Retinal pigment epithelial cell (primary cell): ENCODE data around the gene SETD7.
A peak's percentile ranks its signal among the peaks of the same experiment; 100 is the strongest.

Experiments used
- DNase-seq: peaks from one replicate; pipeline ENCODE4 v3.0.0-alpha.2; 2010; ENCODE audit warnings: low read depth
- H3K4me3 ChIP-seq: 2 replicates; pipeline ENCODE4 v1.5.1; 2011; ENCODE audit warnings: mild to moderate bottlenecking, low read length, control low read depth, moderate library complexity
- CTCF ChIP-seq: conservative IDR thresholded peaks from 2 replicates; pipeline ENCODE4 v1.5.1; 2011; ENCODE audit warnings: low read depth, low read length, control low read depth, inconsistent platforms

SETD7 gene

GRCh38 chr4:139509727-139510410, 46.1 kb downstream of the SETD7 start:
- DNase-seq, result no peak
- no peak overlapping the region for H3K4me3 ChIP-seq
- peak; percentile 51 for TF ChIP-seq CTCF

DNA sequence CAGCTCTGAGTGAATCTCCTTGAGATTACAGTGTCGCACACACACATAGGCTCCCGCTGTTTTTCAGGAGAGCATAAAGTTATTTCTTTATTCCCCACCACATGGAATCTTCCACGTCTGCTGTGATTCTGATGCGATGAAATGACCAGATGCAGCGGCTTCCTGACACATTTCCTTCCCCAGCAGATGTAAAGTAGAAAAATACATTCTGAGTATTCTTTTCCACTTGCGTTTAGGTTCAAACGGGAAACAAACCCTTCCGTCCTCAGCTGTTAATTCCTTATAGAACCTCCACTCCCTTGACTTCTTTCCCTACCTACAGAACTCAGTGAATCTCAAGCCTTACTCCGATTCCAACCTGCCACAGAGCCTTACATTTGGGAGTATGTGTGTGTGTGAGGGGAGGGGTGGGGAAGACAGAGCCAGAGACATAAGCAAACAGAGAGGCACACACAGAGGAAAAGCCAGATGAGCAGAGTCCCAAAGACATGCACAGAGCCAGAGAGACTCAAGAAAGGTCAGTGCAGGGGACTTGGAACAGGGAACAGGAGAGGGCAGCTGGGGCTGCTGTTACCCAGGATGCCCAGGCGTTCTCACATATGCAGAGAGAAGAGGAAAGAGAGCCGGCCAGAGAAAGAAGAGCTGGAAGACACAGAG, 47.3 kb downstream of the SETD7 start:
- no peak for DNase-seq
- H3K4me3 ChIP-seq, result no peak overlapping the region
- TF ChIP-seq CTCF, result no peak

GRCh38 chr4:139506774-139507173, 49.2 kb downstream of the SETD7 start:
- no peak for TF ChIP-seq CTCF
- H3K4me3 ChIP-seq, result no peak overlapping the region
- no peak for DNase-seq

DNA sequence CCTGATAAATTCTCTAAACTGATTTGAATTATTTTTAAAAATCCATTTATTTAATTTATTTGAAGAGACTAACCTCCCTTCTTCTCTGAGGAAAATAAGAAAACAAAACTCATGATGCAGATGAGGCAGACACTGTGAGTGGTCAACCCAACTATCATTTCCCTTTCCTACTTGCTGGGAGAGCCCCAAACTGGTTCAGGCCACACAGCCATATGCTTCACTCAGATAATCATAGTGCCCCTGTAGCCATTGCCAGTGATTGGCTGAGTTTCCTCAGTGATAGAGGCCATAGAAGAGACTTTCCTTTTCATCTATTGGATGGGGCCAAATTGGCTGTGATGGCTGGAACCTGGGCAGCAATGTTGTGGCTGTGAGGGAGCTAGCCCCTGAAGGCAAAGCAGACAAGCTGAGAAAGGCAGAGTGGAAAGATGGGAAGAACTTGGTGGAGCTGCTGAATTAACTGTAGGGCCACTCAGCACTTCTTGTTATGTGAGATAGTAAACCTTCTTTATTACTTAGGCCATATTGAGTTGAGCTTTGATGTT, 52.3 kb downstream of the SETD7 start:
- TF ChIP-seq CTCF, result no peak
- H3K4me3 ChIP-seq, result no peak overlapping the region
- no peak for DNase-seq

- no peak for DNase-seq
- no peak for TF ChIP-seq CTCF
- H3K4me3 ChIP-seq, result no peak overlapping the region
Observed at GRCh38 chr4:139501927-139502899, 53.8 kb downstream of the SETD7 start.

- TF ChIP-seq CTCF, result no peak
- DNase-seq, result no peak
- H3K4me3 ChIP-seq, result no peak overlapping the region
Observed at GRCh38 chr4:139501527-139501926, 54.5 kb downstream of the SETD7 start.
